HepG2 (cell line): ENCODE results near the gene TM4SF18. TPM values are rescaled to one million over a fixed set of nuclear protein-coding genes. Genes with fewer than 3 reads are reported as not detected.

Source experiments
- AGO2 ChIP-seq: fragments of 200-400 bp; formaldehyde crosslinking; optimal IDR thresholded peaks from 2 replicates; pipeline ENCODE3; 2017; ENCODE audit warnings: mild to moderate bottlenecking, low read depth, low read length, moderate library complexity
- CENPX ChIP-seq: sonication (generic); formaldehyde crosslinking; IDR thresholded peaks from 2 replicates; pipeline ENCODE4 v1.9.0; 2021; ENCODE audit warnings: mild to moderate bottlenecking, missing genetic modification reagents, moderate library complexity
- DR1 ChIP-seq: sonication (generic); formaldehyde crosslinking; IDR thresholded peaks from 2 replicates; pipeline ENCODE4 v1.8.0; 2021; ENCODE audit warnings: mild to moderate bottlenecking, missing genetic modification reagents, inconsistent platforms
- EP300 ChIP-seq, 3 experiments: sonication (generic) in 1 of 3; formaldehyde crosslinking in 1 of 3; IDR thresholded peaks; 2 replicates each; pipeline versions ENCODE4 v1.5.1 to v1.6.1; 2011 to 2020; ENCODE audit warnings: low read depth in 2 of 3, low read length in 2 of 3, borderline replicate concordance in 1 of 3, improper control_type of control experiment in 1 of 3, mild to moderate bottlenecking in 1 of 3, missing genetic modification reagents in 1 of 3, moderate library complexity in 1 of 3
- HOXA9 ChIP-seq: sonication (generic); formaldehyde crosslinking; IDR thresholded peaks from 2 replicates; pipeline ENCODE4 v1.8.1; 2022; ENCODE audit warnings: missing genetic modification reagents, mild to moderate bottlenecking, moderate library complexity, borderline replicate concordance
- NFRKB ChIP-seq: fragments of 450-650 bp; IDR thresholded peaks from 2 replicates; pipeline ENCODE4 v1.6.1; 2017
- PAX8 ChIP-seq: sonication (generic); formaldehyde crosslinking; IDR thresholded peaks from 2 replicates; pipeline ENCODE4 v1.8.0; 2022; ENCODE audit warnings: mild to moderate bottlenecking, missing genetic modification reagents, borderline replicate concordance
- PBX2 ChIP-seq: IDR thresholded peaks from 2 replicates; pipeline ENCODE4 v1.6.1; 2016; ENCODE audit warnings: control low read depth
- PHF5A ChIP-seq: IDR thresholded peaks from one replicate; pipeline ENCODE4 v1.6.1; 2018; ENCODE audit warnings: low read depth, missing genetic modification reagents; ENCODE audit not compliant: unreplicated experiment
- SP140L ChIP-seq: sonication (generic); formaldehyde crosslinking; IDR thresholded peaks from 2 replicates; pipeline ENCODE4 v1.4.0; 2020; ENCODE audit warnings: missing genetic modification reagents, borderline replicate concordance
- THRA ChIP-seq: sonication (generic); formaldehyde crosslinking; IDR thresholded peaks from 2 replicates; pipeline ENCODE4 v1.4.0; 2020; ENCODE audit warnings: missing genetic modification reagents, borderline replicate concordance
- ZFAT ChIP-seq: sonication (generic); formaldehyde crosslinking; conservative IDR thresholded peaks from 2 replicates; pipeline ENCODE4 v1.8.1; 2023; ENCODE audit warnings: missing genetic modification reagents, inconsistent platforms
- ZFP36L2 ChIP-seq: sonication (generic); formaldehyde crosslinking; IDR thresholded peaks from 2 replicates; pipeline ENCODE4 v1.4.0; 2020; ENCODE audit warnings: missing genetic modification reagents
- ZKSCAN8 ChIP-seq: IDR thresholded peaks from 2 replicates; pipeline ENCODE4 v1.6.1; 2016; ENCODE audit warnings: borderline replicate concordance, missing genetic modification reagents, missing compliant biosample characterization
- ZNF143 ChIP-seq: sonication (generic); formaldehyde crosslinking; IDR thresholded peaks from 2 replicates; pipeline ENCODE4 v1.4.0; 2020; ENCODE audit warnings: missing genetic modification reagents
- ZNF276 ChIP-seq: sonication (generic); formaldehyde crosslinking; IDR thresholded peaks from 2 replicates; pipeline ENCODE4 v1.4.0; 2020; ENCODE audit warnings: mild to moderate bottlenecking, low read depth, missing genetic modification reagents
- ZNF616 ChIP-seq: sonication (generic); formaldehyde crosslinking; IDR thresholded peaks from 2 replicates; pipeline ENCODE4 v1.5.0; 2020; ENCODE audit warnings: low read depth, mild to moderate bottlenecking, missing genetic modification reagents
- polyA plus RNA-seq, 8 experiments: library from polyadenylated mRNA; depleted of rRNA in 3 of 8; stranded (reverse) in 7 of 8; unstranded in 1 of 8; fragments of >200 nt; fragmentation: Illumina TruSeq in 4 of 8; extraction: Trizol in 4 of 8; gene quantifications; 2 replicates each; pipeline versions ENCODE4 v1.2.1 to v1.2.3, GENCODE V29; 2011 to 2016; ENCODE audit warnings: low read depth in 4 of 8, missing spikeins in 1 of 8, mixed read lengths in 1 of 8; ENCODE audit not compliant: insufficient read depth in 1 of 8
- total RNA-seq, 5 experiments: library from RNA; depleted of rRNA; stranded (reverse); fragments of >200 nt; fragmentation: Illumina TruSeq; extraction: Trizol; gene quantifications; 2 replicates each; pipeline ENCODE4 v1.2.3, GENCODE V29; 2016; ENCODE audit warnings: low read depth in 1 of 5
- TF ChIP-seq, protein P1 (sequence below): IDR thresholded peaks from 2 replicates; pipeline ENCODE4 v1.6.1; 2016; ENCODE audit warnings: missing compliant biosample characterization, missing genetic modification reagents, borderline replicate concordance
- TF ChIP-seq, protein P2 (sequence below), 2 experiments: sonication (generic) in 1 of 2; formaldehyde crosslinking in 1 of 2; IDR thresholded peaks; 2 replicates each; pipeline versions ENCODE4 v1.4.0 to v1.6.1; 2018 to 2020; ENCODE audit warnings: missing genetic modification reagents in 2 of 2, borderline replicate concordance in 1 of 2, low read depth in 1 of 2, mild to moderate bottlenecking in 1 of 2, missing biosample characterization in 1 of 2

The TM4SF18 gene
- total and polyA plus RNA-seq, 2 of the 13 experiments (the other 11 are each of a cell fraction or from before 2014, with no cell fraction given): 0.15 TPM; not detected in 1

DNA sequence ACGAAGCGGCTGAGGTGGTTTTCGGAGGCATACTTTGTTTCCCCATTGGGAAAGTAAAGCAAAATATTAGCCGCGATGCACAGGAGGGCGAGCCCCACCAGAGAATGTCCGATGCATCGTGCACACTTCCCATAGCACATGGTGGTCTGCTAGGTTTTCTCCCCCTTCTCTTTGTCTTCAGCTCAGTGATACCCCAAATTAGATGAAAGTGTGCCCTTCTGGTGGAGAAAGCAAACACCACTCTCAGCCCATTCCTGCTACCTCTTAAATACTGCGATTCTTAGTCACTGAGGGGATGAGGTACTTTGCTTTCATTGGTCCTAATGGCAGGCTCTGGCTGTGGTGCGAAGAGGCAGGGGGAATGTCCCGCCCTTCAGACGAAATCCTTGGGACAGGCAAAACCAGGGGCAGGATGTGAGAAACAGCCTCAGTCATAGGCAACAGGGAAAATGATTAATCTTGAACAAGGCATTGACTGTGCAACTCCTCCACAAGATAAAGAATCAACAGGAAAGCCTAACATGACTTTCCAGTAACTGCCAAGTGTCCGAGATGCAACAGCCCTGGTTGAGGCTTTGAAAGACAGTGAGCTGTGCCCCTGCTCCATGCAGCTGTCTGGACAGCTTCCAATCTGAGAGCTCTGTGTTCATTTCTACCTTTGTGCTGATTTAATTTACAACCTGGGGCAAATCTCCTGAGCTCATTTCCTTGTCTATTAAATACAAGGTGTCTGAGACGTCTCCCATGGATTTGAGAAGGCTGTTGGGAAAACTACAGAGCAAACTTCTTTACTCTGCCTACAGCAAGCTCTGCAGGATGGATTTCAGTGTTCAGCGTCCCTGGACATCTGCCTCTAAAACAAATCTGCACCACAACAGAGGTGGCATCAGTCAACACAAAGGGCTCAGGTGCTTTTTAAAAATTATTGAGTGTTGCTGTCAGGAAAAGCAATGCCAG is 44.2 kb upstream of the TM4SF18 start, which contains the start of gene TM4SF1 (continued):
- TF ChIP-seq ZNF616 (CRISPR knock-in tag) (peak; percentile 85; the same call in 1 of the 2 replicates), ZFP36L2 (CRISPR knock-in tag) (no peak), SP140L (CRISPR knock-in tag) (peak; percentile 25; the same call in 1 of the 2 replicates), ZFAT (CRISPR knock-in tag) (no peak), THRA (CRISPR knock-in tag) (no peak), AGO2 (no peak), HOXA9 (CRISPR knock-in tag) (0 out of 2 replicates have a peak, but pooled peaks have one; percentile 3), EP300 (IDR thresholded peaks at IDR 0.05; ENCODE audit: low read depth in 2 of 2, low read length in 2 of 2) (peak; percentile 73 to 80; a peak in 3 of 4 replicates), EP300 (CRISPR knock-in tag; IDR thresholded peaks at IDR 0.05; ENCODE audit: borderline replicate concordance) (0 out of 2 replicates have a peak, but pooled peaks have one; percentile 51), ZKSCAN8 (CRISPR knock-in tag) (peak; percentile 53), PAX8 (CRISPR knock-in tag) (no peak), ZNF143 (peak; percentile 28; the same call in 1 of the 2 replicates), CENPX (CRISPR knock-in tag) (no peak), DR1 (CRISPR knock-in tag) (peak; percentile 98), PBX2 (CRISPR knock-in tag) (0 out of 2 replicates have a peak, but pooled peaks have one; percentile 30), NFRKB (no peak), ZNF276 (CRISPR knock-in tag) (no peak), PHF5A (CRISPR knock-in tag) (peak; percentile 33)
- TF ChIP-seq, protein P1, sequence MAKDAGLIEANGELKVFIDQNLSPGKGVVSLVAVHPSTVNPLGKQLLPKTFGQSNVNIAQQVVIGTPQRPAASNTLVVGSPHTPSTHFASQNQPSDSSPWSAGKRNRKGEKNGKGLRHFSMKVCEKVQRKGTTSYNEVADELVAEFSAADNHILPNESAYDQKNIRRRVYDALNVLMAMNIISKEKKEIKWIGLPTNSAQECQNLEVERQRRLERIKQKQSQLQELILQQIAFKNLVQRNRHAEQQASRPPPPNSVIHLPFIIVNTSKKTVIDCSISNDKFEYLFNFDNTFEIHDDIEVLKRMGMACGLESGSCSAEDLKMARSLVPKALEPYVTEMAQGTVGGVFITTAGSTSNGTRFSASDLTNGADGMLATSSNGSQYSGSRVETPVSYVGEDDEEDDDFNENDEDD (CRISPR knock-in tag): peak; percentile 66; the same call in 1 of the 2 replicates
- TF ChIP-seq, protein P2, sequence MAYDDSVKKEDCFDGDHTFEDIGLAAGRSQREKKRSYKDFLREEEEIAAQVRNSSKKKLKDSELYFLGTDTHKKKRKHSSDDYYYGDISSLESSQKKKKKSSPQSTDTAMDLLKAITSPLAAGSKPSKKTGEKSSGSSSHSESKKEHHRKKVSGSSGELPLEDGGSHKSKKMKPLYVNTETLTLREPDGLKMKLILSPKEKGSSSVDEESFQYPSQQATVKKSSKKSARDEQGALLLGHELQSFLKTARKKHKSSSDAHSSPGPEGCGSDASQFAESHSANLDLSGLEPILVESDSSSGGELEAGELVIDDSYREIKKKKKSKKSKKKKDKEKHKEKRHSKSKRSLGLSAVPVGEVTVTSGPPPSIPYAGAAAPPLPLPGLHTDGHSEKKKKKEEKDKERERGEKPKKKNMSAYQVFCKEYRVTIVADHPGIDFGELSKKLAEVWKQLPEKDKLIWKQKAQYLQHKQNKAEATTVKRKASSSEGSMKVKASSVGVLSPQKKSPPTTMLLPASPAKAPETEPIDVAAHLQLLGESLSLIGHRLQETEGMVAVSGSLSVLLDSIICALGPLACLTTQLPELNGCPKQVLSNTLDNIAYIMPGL (CRISPR knock-in tag; IDR thresholded peaks at IDR 0.05; ENCODE audit: borderline replicate concordance in 1 of 2, low read depth in 1 of 2): peak; percentile 70 to 91; a peak in 3 of 4 replicates
